Upper lobe of left lung (tissue), 6 donors: ENCODE data around the gene RPIA. TPM values are rescaled to one million over a fixed set of nuclear protein-coding genes. Genes with fewer than 3 reads are reported as not detected.

Source experiments
- ATAC-seq, 2 donors: fragments of 200-7000 bp; cut with Tn5 transposase; one replicate each; pipeline ENCODE4 v1.9.1; 2022; ENCODE audit warnings: mild to moderate bottlenecking in 2 of 2, moderate library complexity in 2 of 2; ENCODE audit not compliant: low FRiP score in 2 of 2
- DNase-seq, 2 donors: peaks; one replicate each; pipeline ENCODE4 v3.0.0-alpha.2; 2019 to 2020
- H3K27ac ChIP-seq, 4 donors: fragments of 200-600 bp; sonication (generic); one replicate each; pipeline ENCODE4 v1.5.1; 2016 to 2019
- H3K27me3 ChIP-seq, 4 donors: fragments of 200-600 bp; sonication (generic); one replicate each; pipeline ENCODE4 v1.5.1; 2017 to 2019
- H3K36me3 ChIP-seq, 4 donors: fragments of 200-600 bp; sonication (generic); one replicate each; pipeline ENCODE4 v1.5.1; 2016 to 2019
- H3K4me1 ChIP-seq, 4 donors: fragments of 200-600 bp; sonication (generic); one replicate each; pipeline ENCODE4 v1.5.1; 2018 to 2019
- H3K4me3 ChIP-seq, 4 donors: fragments of 200-600 bp; sonication (generic); one replicate each; pipeline ENCODE4 v1.5.1; 2017 to 2019; ENCODE audit warnings: mild to moderate bottlenecking in 2 of 4, moderate library complexity in 1 of 4
- H3K9me3 ChIP-seq, 4 donors: fragments of 200-600 bp; sonication (generic); one replicate each; pipeline ENCODE4 v1.5.1; 2018 to 2019
- EP300 ChIP-seq, 4 donors: sonication (generic); formaldehyde crosslinking; IDR thresholded peaks; one replicate each; pipeline ENCODE4 v1.5.1; 2017; ENCODE audit warnings: antibody characterized with exemption in 4 of 4, control low read depth in 2 of 4
- POLR2A ChIP-seq, 4 donors: fragments of 450-650 bp; IDR thresholded peaks; one replicate each; pipeline ENCODE4 v1.5.1; 2016 to 2017; ENCODE audit warnings: antibody characterized with exemption in 4 of 4, mild to moderate bottlenecking in 2 of 4
- POLR2AphosphoS5 ChIP-seq, 2 donors: sonication (generic); formaldehyde crosslinking; IDR thresholded peaks; one replicate each; pipeline ENCODE4 v1.5.1; 2017; ENCODE audit warnings: antibody characterized with exemption in 2 of 2
- WGBS, 2 donors: methylation state at CpG; one replicate each; pipeline ENCODE4 v1.1.5; 2017 to 2018; 5-methylcytosine and 5-hydroxymethylcytosine counted together
- total RNA-seq, 6 donors: library from RNA; depleted of rRNA in 4 of 6; stranded (reverse); fragments of >200 nt in 4 of 6; gene quantifications; one replicate each; pipeline versions ENCODE4 v1.1.0 to v1.2.1, GENCODE V29; 2016 to 2021
- TF ChIP-seq, protein P1 (sequence below), 6 experiments: fragments of 450-650 bp in 4 of 6; fragments of 200-600 bp in 2 of 6; sonication (generic) in 2 of 6; IDR thresholded peaks; one replicate each; pipeline ENCODE4 v1.5.1; 2016 to 2019; ENCODE audit warnings: antibody characterized with exemption in 6 of 6
- donor health status: DM: no; HTN: no; CAD: no; lungs with moderate emphysema.
- donor health status: DM: no; HTN: yes; CAD: no; lungs with severe emphysema.

Gene RPIA
- total RNA-seq, 6 donors from 2014 or later = 12.6 to 21.0 (median 15.4) TPM

DNA sequence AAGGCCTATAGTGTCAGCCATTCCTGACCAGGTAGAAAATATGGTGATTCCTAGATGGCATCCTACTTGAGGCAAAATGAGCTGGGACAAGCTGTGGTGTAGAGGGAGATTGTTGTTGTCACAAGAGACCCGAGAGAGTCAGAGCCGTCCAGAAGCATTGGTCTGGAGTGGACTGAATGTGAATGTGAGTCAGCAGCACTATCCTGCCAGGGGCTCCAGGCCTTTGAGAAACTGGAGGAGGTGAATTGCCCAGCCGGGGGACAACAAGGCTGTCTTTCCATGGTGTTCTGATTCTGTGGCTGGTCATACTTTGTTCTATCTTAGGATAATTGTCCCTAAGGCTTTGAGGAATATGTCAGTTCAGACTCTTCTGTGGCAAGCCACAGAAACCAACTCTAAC, 34.8 kb upstream of the RPIA start:
- Histone ChIP-seq H3K9me3 (no peaks in the 10 kb centered on the region), H3K36me3 (no peaks in the 10 kb centered on the region), H3K27me3 (no peaks in the 10 kb centered on the region), H3K4me1 (peaks cover 3 to 10% (median 5%) of the 10 kb centered on the region in 4 donors), H3K27ac (no peak overlapping the region), H3K4me3 (no peak overlapping the region)
- ATAC-seq (peak in 1 of 2 donors; percentile 37), DNase-seq (no peak)
- 90% methylated on average over 3 of the region's 3 CpGs for WGBS, 2 donors
- TF ChIP-seq POLR2A (IDR thresholded peaks at IDR 0.05) (no peak), EP300 (IDR thresholded peaks at IDR 0.05) (no peak), POLR2AphosphoS5 (IDR thresholded peaks at IDR 0.05) (no peak)
- TF ChIP-seq, protein P1, sequence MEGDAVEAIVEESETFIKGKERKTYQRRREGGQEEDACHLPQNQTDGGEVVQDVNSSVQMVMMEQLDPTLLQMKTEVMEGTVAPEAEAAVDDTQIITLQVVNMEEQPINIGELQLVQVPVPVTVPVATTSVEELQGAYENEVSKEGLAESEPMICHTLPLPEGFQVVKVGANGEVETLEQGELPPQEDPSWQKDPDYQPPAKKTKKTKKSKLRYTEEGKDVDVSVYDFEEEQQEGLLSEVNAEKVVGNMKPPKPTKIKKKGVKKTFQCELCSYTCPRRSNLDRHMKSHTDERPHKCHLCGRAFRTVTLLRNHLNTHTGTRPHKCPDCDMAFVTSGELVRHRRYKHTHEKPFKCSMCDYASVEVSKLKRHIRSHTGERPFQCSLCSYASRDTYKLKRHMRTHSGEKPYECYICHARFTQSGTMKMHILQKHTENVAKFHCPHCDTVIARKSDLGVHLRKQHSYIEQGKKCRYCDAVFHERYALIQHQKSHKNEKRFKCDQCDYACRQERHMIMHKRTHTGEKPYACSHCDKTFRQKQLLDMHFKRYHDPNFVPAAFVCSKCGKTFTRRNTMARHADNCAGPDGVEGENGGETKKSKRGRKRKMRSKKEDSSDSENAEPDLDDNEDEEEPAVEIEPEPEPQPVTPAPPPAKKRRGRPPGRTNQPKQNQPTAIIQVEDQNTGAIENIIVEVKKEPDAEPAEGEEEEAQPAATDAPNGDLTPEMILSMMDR (IDR thresholded peaks at IDR 0.05) = no peak

DNA sequence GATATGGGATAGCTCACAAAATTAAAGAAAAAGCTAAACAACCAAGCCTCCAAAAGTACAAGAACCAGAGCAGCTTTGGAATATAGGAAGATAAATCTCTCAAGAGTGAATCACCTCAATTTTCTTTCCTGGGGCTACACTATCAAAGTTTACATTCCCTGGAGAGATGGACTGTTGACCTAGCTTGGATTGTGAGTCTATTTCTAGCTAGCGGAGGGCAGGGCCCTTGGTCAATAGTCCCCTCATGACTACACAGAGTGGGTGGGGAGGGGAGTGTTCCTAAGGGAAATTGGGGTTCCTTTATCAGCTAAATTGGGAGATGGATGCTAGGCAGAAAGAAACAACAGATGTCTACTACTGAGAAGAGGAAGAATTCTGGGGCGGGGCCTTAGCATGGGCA, 34.3 kb upstream of the RPIA start:
- DNase-seq (no peak), ATAC-seq (peak in 1 of 2 donors; percentile 27)
- TF ChIP-seq POLR2A (IDR thresholded peaks at IDR 0.05) (no peak), EP300 (IDR thresholded peaks at IDR 0.05) (no peak)
- TF ChIP-seq, protein P1 (IDR thresholded peaks at IDR 0.05) = no peak
- no peaks in the 10 kb centered on the region for H3K36me3 ChIP-seq
- no peaks in the 10 kb centered on the region for H3K27me3 ChIP-seq
- no peak overlapping the region for H3K27ac ChIP-seq
- H3K4me1 ChIP-seq = peaks cover 3 to 10% (median 5%) of the 10 kb centered on the region in 4 donors
- no peaks in the 10 kb centered on the region for H3K9me3 ChIP-seq
- H3K4me3 ChIP-seq = no peak overlapping the region
- 97 to 100% methylated on average over 2 of the region's 2 CpGs for WGBS, 2 donors

DNA sequence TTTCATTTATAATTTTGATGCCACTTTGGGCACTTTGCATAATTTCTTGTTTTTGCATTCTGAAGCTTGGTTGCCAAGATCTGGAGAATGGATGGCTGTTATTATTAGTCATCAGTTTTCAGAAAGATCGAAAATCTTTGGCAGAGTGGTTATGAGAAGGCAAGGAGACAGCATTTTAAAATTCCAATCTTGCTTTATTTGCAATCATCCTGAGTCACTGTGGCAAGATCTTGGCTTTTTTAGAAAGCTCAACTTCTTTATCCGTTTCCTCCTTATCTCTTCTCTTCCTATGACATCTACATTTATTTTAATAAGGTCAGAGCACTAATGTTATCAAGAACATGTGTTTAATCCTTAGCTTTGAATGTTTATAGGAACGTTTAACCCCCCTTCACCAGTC, 33.1 kb upstream of the RPIA start:
- no peaks in the 10 kb centered on the region for H3K27me3 ChIP-seq
- H3K27ac ChIP-seq = peak overlapping the region in 2 of 4 donors; percentile 73 to 74
- TF ChIP-seq, protein P1 (IDR thresholded peaks at IDR 0.05) = no peak
- no peak for TF ChIP-seq EP300 (IDR thresholded peaks at IDR 0.05)
- TF ChIP-seq POLR2AphosphoS5 (IDR thresholded peaks at IDR 0.05) = no peak
- no peak for TF ChIP-seq POLR2A (IDR thresholded peaks at IDR 0.05)
- no peak overlapping the region for H3K4me3 ChIP-seq
- ATAC-seq = peak in 1 of 2 donors; percentile 43
- H3K4me1 ChIP-seq = peaks cover 3 to 10% (median 5%) of the 10 kb centered on the region in 4 donors
- WGBS, 2 donors = 48 to 49% methylated on average over 3 of the region's 3 CpGs
- no peaks in the 10 kb centered on the region for H3K36me3 ChIP-seq
- H3K9me3 ChIP-seq = no peaks in the 10 kb centered on the region
- DNase-seq = no peak

DNA sequence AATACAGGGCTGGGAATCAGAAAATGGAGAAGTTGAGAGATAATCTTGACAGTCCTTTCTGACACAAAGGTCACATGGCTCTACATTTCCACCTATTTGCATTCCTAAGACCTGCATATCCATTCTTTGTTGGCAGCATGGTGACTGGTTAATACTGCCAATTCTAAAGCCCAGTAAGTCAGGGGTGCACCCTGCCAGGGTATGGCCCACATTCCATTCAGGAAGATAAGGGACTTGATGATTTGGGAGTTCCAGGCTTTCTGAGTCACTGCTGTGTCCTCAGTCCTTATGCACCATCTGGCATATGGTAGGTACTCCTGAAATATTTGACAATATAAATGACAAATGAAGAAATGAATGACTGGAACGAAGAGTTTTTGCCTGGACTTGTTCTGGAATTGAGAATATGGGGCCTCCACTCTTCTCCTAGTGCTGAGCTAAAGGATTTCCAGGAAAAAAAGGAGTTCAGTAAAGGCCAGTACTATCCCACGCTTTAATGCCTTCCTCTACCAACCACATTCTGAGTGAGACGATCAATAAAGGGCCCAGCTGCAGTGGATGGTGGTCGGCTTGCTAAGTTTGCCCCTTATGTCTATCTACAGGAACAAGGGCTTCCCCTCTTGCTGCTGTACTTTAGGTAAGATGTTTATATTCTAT, 32.5 kb upstream of the RPIA start:
- Histone ChIP-seq H3K27ac (peak overlapping the region; percentile 37 to 74 (median 56)), H3K36me3 (no peaks in the 10 kb centered on the region), H3K4me3 (peak overlapping the region in 1 of 4 donors; percentile 14), H3K27me3 (no peaks in the 10 kb centered on the region), H3K9me3 (no peaks in the 10 kb centered on the region), H3K4me1 (peaks cover 3 to 10% (median 5%) of the 10 kb centered on the region in 4 donors)
- DNase-seq (no peak), ATAC-seq (peak in 1 of 2 donors; percentile 48)
- WGBS, 2 donors = 59 to 64% methylated on average over 4 of the region's 4 CpGs
- TF ChIP-seq POLR2A (IDR thresholded peaks at IDR 0.05) (no peak), POLR2AphosphoS5 (IDR thresholded peaks at IDR 0.05) (no peak), EP300 (IDR thresholded peaks at IDR 0.05) (no peak)
- TF ChIP-seq, protein P1 (IDR thresholded peaks at IDR 0.05) = no peak

DNA sequence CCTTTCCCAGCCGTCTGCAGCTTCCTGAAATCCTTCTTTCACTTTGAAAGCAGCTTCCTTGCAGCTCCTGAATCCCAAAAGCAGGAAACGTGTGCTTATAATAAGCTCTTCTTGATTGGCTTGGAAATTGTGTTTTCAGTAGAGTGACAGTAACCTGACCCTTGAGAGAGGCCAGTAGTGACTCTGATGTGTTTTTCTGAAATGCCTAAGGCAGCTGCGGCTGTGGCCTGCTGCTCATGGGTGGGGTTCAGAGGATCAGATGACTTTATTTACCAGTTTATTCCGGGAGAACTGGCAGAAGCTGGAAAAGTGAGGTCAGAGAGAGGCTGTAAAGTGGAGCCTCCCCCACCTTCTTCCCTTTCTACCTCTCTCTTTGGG, 31.9 kb upstream of the RPIA start:
- Histone ChIP-seq H3K9me3 (no peaks in the 10 kb centered on the region), H3K4me1 (peaks cover 3 to 10% (median 5%) of the 10 kb centered on the region in 4 donors), H3K36me3 (no peaks in the 10 kb centered on the region), H3K27me3 (no peaks in the 10 kb centered on the region), H3K27ac (peak overlapping the region; percentile 37 to 74 (median 56)), H3K4me3 (peak overlapping the region in 1 of 4 donors; percentile 14)
- ATAC-seq (peak in 1 of 2 donors; percentile 69), DNase-seq (no peak)
- TF ChIP-seq POLR2AphosphoS5 (IDR thresholded peaks at IDR 0.05) (no peak), POLR2A (IDR thresholded peaks at IDR 0.05) (no peak), EP300 (IDR thresholded peaks at IDR 0.05) (no peak)
- TF ChIP-seq, protein P1 (IDR thresholded peaks at IDR 0.05) = no peak
- 42 to 48% methylated on average over 4 of the region's 4 CpGs for WGBS, 2 donors
